Liver (tissue), 9 donors: ENCODE results near the gene OLFML1. TPM values are rescaled to one million over a fixed set of nuclear protein-coding genes. Genes with fewer than 3 reads are reported as not detected.

ENCODE experiments used
- DNase-seq: peaks from one replicate; pipeline ENCODE4 v3.0.0-alpha.2; 2017; ENCODE audit warnings: low spot score
- H3K27ac ChIP-seq, 2 donors: one replicate each; pipeline ENCODE4 v1.7.0; 2013; ENCODE audit warnings: inconsistent platforms in 2 of 2, low read length in 2 of 2, control low read depth in 1 of 2, low read depth in 1 of 2, mild to moderate bottlenecking in 1 of 2
- H3K27me3 ChIP-seq, 4 donors: one replicate each; pipeline versions ENCODE4 v1.6.1 to v1.7.0; 2013; ENCODE audit warnings: low read length in 3 of 4, inconsistent platforms in 1 of 4, mild to moderate bottlenecking in 1 of 4, moderate library complexity in 1 of 4; ENCODE audit not compliant: control insufficient read depth in 4 of 4, insufficient read depth in 4 of 4
- H3K36me3 ChIP-seq, 4 donors: one replicate each; pipeline versions ENCODE4 v1.6.1 to v1.7.0; 2013; ENCODE audit warnings: low read length in 3 of 4, mild to moderate bottlenecking in 3 of 4, low read depth in 1 of 4, moderate library complexity in 1 of 4; ENCODE audit not compliant: control insufficient read depth in 4 of 4, insufficient read depth in 3 of 4
- H3K4me1 ChIP-seq, 4 donors: one replicate each; pipeline versions ENCODE4 v1.6.1 to v1.7.0; 2013; ENCODE audit warnings: low read length in 3 of 4, mild to moderate bottlenecking in 3 of 4, moderate library complexity in 1 of 4; ENCODE audit not compliant: control insufficient read depth in 4 of 4, insufficient read depth in 4 of 4
- H3K4me3 ChIP-seq, 3 donors: one replicate each; pipeline versions ENCODE4 v1.6.1 to v1.7.0; 2013; ENCODE audit warnings: low read length in 3 of 3, control low read depth in 1 of 3, low read depth in 1 of 3, mild to moderate bottlenecking in 1 of 3
- H3K9ac ChIP-seq, 2 donors: one replicate each; pipeline ENCODE4 v1.7.0; 2013; ENCODE audit warnings: low read length in 2 of 2, mild to moderate bottlenecking in 2 of 2, moderate library complexity in 2 of 2, control low read depth in 1 of 2, low read depth in 1 of 2
- H3K9me3 ChIP-seq, 4 donors: one replicate each; pipeline versions ENCODE4 v1.6.1 to v1.7.0; 2013; ENCODE audit warnings: low read length in 3 of 4; ENCODE audit not compliant: control insufficient read depth in 4 of 4
- ATF3 ChIP-seq: IDR thresholded peaks from 2 replicates; pipeline ENCODE4 v1.6.1; 2016; ENCODE audit warnings: antibody characterized with exemption
- CTCF ChIP-seq: fragments of 150-350 bp; IDR thresholded peaks from 2 replicates; pipeline ENCODE4 v1.5.1; 2017; ENCODE audit warnings: improper control_type of control experiment, low read depth, low read length; ENCODE audit not compliant: missing input control
- EGR1 ChIP-seq, 2 donors: IDR thresholded peaks; 2 replicates each; pipeline ENCODE4 v1.6.1; 2016 to 2018; ENCODE audit warnings: antibody characterized with exemption in 2 of 2, low read depth in 2 of 2
- FOXA1 ChIP-seq: IDR thresholded peaks from 2 replicates; pipeline ENCODE4 v1.6.1; 2016; ENCODE audit warnings: antibody characterized with exemption
- FOXA2 ChIP-seq: IDR thresholded peaks from 2 replicates; pipeline ENCODE4 v1.6.1; 2016; ENCODE audit warnings: antibody characterized with exemption
- GABPA ChIP-seq, 2 donors: IDR thresholded peaks in 1 of 2; conservative IDR thresholded peaks in 1 of 2; 2 replicates each; pipeline ENCODE4 v1.6.1; 2016; ENCODE audit warnings: antibody characterized with exemption in 2 of 2, mild to moderate bottlenecking in 1 of 2, moderate library complexity in 1 of 2
- HNF4A ChIP-seq, 2 donors: conservative IDR thresholded peaks; 2 replicates each; pipeline ENCODE4 v1.6.1; 2016; ENCODE audit warnings: antibody characterized with exemption in 2 of 2, mild to moderate bottlenecking in 2 of 2
- HNF4G ChIP-seq: IDR thresholded peaks from 2 replicates; pipeline ENCODE4 v1.6.1; 2016; ENCODE audit warnings: antibody characterized with exemption
- JUND ChIP-seq, 2 donors: IDR thresholded peaks; 2 replicates each; pipeline ENCODE4 v1.6.1; 2016; ENCODE audit warnings: antibody characterized with exemption in 2 of 2
- NR2F2 ChIP-seq: IDR thresholded peaks from 2 replicates; pipeline ENCODE4 v1.6.1; 2016; ENCODE audit warnings: antibody characterized with exemption
- RAD21 ChIP-seq, 2 donors: IDR thresholded peaks; 2 replicates each; pipeline ENCODE4 v1.6.1; 2016; ENCODE audit warnings: antibody characterized with exemption in 2 of 2, mild to moderate bottlenecking in 2 of 2
- REST ChIP-seq: IDR thresholded peaks from 2 replicates; pipeline ENCODE4 v1.6.1; 2016; ENCODE audit warnings: antibody characterized with exemption, mild to moderate bottlenecking
- RXRA ChIP-seq, 2 donors: IDR thresholded peaks; 2 replicates each; pipeline ENCODE4 v1.6.1; 2017 to 2018; ENCODE audit warnings: antibody characterized with exemption in 2 of 2, mild to moderate bottlenecking in 1 of 2
- SP1 ChIP-seq: IDR thresholded peaks from 2 replicates; pipeline ENCODE4 v1.6.1; 2018; ENCODE audit warnings: antibody characterized with exemption, mild to moderate bottlenecking
- TAF1 ChIP-seq: conservative IDR thresholded peaks from 2 replicates; pipeline ENCODE4 v1.6.1; 2016; ENCODE audit warnings: antibody characterized with exemption, mild to moderate bottlenecking
- YY1 ChIP-seq: IDR thresholded peaks from 2 replicates; pipeline ENCODE4 v1.6.1; 2016; ENCODE audit warnings: antibody characterized with exemption, mild to moderate bottlenecking
- ZBTB33 ChIP-seq: IDR thresholded peaks from 2 replicates; pipeline ENCODE4 v1.6.1; 2016; ENCODE audit warnings: antibody characterized with exemption
- WGBS: extraction: QIAGEN DNeasy Blood & Tissue Kit; methylation state at CpG from one replicate; pipeline ENCODE4 v1.1.7; 2013; 5-methylcytosine and 5-hydroxymethylcytosine counted together
- polyA plus RNA-seq, 2 donors: library from polyadenylated mRNA; stranded (reverse) in 1 of 2; unstranded in 1 of 2; fragments of 200-250 nt in 1 of 2; fragments of >200 nt in 1 of 2; fragmentation: Nextera tagmentation in 1 of 2; extraction: Ambion mirVana in 1 of 2; gene quantifications; one replicate each; pipeline versions ENCODE4 v1.2.1 to v1.2.3, GENCODE V29; 2013 to 2015
- total RNA-seq, 2 donors: library from RNA; depleted of rRNA; stranded (reverse); fragments of >200 nt; gene quantifications; one replicate each; pipeline ENCODE4 v1.2.3, GENCODE V29; 2014
- TF ChIP-seq, protein P1 (sequence below): IDR thresholded peaks from 2 replicates; pipeline ENCODE4 v1.6.1; 2016; ENCODE audit warnings: antibody characterized with exemption
- donor health status: healthy.
- donor health status: healthy.
- donor health status: healthy.
- donor health status: healthy.
- donor health status: healthy.

Gene OLFML1
- total and polyA plus RNA-seq, 4 donors = 2.8 to 4.2 (median 2.9) TPM

- TF ChIP-seq CTCF (no peak), GABPA (IDR thresholded peaks at IDR 0.05 in 1 of 2, conservative IDR thresholded peaks at IDR 0.05 in 1 of 2) (no peak), FOXA2 (no peak), EGR1 (IDR thresholded peaks at IDR 0.05; ENCODE audit: low read depth in 2 of 2) (no peak), YY1 (no peak), RXRA (IDR thresholded peaks at IDR 0.05) (no peak), REST (no peak), SP1 (no peak), FOXA1 (no peak), HNF4A (conservative IDR thresholded peaks at IDR 0.05) (no peak), JUND (IDR thresholded peaks at IDR 0.05) (no peak), TAF1 (no peak), HNF4G (no peak), RAD21 (IDR thresholded peaks at IDR 0.05) (no peak), ZBTB33 (no peak), ATF3 (no peak), NR2F2 (no peak)
- TF ChIP-seq, protein P1, sequence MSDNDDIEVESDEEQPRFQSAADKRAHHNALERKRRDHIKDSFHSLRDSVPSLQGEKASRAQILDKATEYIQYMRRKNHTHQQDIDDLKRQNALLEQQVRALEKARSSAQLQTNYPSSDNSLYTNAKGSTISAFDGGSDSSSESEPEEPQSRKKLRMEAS = no peak
- no peak overlapping the region for H3K9ac ChIP-seq
- 75% methylated on average over 3 of the region's 3 CpGs for WGBS
- no peak overlapping the region for H3K4me3 ChIP-seq
- no peaks in the 10 kb centered on the region for H3K27me3 ChIP-seq
- H3K4me1 ChIP-seq = peaks cover 13 to 29% (median 21%) of the 10 kb centered on the region in 4 donors
- H3K27ac ChIP-seq = no peak overlapping the region
- DNase-seq = no peak
- H3K36me3 ChIP-seq = peaks cover 0 to 2% (median 0%) of the 10 kb centered on the region in 4 donors
- H3K9me3 ChIP-seq = no peaks in the 10 kb centered on the region
Observed at GRCh38 chr11:7508087-7508486, 22.8 kb downstream of the OLFML1 start.
